ENCODE measurements around the gene ITPR2. TPM values are rescaled to one million over a fixed set of nuclear protein-coding genes. Genes with fewer than 3 reads are reported as not detected.

Gene ITPR2
- total RNA-seq, 1 donor from 2014 or later, result 74.5 TPM

DNA sequence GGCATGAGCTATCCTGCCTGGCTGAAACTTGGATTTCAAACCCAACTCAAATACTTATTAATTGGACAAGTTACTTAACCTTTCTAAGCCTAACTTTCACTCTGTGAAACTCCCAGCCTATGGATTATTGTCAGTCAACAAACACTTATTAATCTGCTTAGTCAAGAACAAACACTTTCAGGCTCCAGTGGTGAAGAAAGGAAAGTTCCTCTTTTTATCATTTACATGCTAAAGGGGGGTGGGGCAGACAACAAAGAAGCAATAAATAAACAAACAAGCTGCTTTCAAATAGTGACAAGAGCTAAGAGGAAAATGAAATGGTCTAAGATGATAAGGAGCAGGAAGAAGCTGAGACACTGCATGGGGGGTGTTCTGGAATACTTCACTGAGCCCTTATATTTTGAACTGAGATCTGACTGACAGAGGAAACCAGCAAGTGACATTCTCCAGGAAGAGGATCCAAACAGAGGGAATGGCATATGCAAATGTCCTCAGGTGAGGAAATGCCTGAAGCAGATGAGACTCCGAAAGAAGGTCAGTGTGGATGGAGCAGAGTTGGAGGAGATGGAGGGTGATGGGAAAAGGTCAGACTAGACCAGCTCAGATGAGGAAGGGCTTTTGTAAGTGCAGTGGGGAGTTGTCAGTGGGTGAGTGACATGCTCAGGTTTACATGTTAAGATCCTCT lies 259.6 kb downstream of the ITPR2 start:
- ChIA-PET CTCF (no interaction called here), POLR2A (no interaction called here)
- H3K27ac Mint-ChIP-seq, result no peak overlapping the region

DNA sequence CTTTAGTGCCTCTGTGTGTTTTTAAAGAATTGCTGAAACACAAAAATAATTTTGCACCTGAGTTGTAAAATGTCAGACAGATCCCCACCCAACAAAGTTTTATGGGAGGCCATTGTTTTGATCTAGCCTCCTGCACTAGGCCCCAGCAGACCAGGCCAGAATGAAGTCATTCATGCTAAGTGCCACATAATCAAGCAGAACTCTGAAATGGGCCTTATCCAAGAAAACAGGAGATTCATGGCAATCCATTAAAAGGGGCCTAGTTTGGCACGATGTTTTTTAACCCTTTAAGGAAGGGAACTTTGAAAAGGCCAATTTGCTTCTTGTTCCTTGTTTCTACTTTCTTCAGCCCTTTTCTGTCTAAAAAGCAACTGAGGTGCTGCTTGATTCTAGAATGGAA lies 260.9 kb downstream of the ITPR2 start:
- Mint-ChIP-seq H3K27me3 (no peaks in the 10 kb centered on the region), H3K27ac (no peak overlapping the region), H3K36me3 (ENCODE audit: low read depth) (peaks cover 50% of the 10 kb centered on the region), H3K9me3 (no peaks in the 10 kb centered on the region), H3K4me1 (peaks cover 24% of the 10 kb centered on the region), H3K4me3 (no peak overlapping the region)
- POLR2A ChIA-PET, result no interaction called here
- TF ChIP-seq, protein P1, sequence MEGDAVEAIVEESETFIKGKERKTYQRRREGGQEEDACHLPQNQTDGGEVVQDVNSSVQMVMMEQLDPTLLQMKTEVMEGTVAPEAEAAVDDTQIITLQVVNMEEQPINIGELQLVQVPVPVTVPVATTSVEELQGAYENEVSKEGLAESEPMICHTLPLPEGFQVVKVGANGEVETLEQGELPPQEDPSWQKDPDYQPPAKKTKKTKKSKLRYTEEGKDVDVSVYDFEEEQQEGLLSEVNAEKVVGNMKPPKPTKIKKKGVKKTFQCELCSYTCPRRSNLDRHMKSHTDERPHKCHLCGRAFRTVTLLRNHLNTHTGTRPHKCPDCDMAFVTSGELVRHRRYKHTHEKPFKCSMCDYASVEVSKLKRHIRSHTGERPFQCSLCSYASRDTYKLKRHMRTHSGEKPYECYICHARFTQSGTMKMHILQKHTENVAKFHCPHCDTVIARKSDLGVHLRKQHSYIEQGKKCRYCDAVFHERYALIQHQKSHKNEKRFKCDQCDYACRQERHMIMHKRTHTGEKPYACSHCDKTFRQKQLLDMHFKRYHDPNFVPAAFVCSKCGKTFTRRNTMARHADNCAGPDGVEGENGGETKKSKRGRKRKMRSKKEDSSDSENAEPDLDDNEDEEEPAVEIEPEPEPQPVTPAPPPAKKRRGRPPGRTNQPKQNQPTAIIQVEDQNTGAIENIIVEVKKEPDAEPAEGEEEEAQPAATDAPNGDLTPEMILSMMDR (IDR thresholded peaks at IDR 0.05), result no peak
- no peak for ATAC-seq (ENCODE audit: low read depth)
- intact Hi-C loops (cut with micrococcal nuclease), result no loop called here
- CTCF ChIA-PET, result interaction anchor here (1.1 kb wide), 1 partner anchor 138 kb away, joined by 3 read pairs; no protein-coding TSS in a partner anchor
- no peak for DNase-seq

More for the DNA sequence above, 259.6 kb downstream of the ITPR2 start:
- DNase-seq (no peak), ATAC-seq (ENCODE audit: low read depth) (no peak)
- TF ChIP-seq, protein P1 (IDR thresholded peaks at IDR 0.05), result no peak
- Mint-ChIP-seq H3K4me3 (no peak overlapping the region), H3K36me3 (ENCODE audit: low read depth) (peaks cover 50% of the 10 kb centered on the region), H3K9me3 (no peaks in the 10 kb centered on the region), H3K27me3 (no peaks in the 10 kb centered on the region), H3K4me1 (peaks cover 24% of the 10 kb centered on the region)
- intact Hi-C loops (cut with micrococcal nuclease), result no loop called here

DNA sequence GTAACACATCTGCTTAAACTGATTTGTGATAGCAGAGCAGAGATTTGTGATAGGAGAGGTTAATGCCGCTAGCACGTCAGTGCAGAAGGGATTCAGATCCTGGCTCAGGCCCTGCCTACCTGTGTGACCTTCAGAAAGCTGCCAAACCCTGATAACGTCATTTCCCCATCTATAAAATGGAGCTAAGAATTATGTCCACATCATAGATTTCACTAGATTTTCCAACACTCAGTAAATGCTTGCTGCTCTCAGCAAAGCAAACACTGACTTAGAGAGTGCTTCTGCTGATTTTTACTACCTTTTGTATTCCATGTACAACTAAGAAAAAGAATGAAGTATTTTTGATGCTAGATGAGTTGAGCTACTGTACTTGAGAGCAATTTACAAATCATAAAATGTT lies 261.4 kb downstream of the ITPR2 start:
- TF ChIP-seq, protein P1 (IDR thresholded peaks at IDR 0.05), result no peak
- POLR2A ChIA-PET, result no interaction called here
- no peaks in the 10 kb centered on the region for H3K9me3 Mint-ChIP-seq
- peaks cover 21% of the 10 kb centered on the region for H3K4me1 Mint-ChIP-seq
- H3K27me3 Mint-ChIP-seq, result no peaks in the 10 kb centered on the region
- CTCF ChIA-PET, result interaction anchor here (1.1 kb wide), 1 partner anchor 138 kb away, joined by 3 read pairs; no protein-coding TSS in a partner anchor
- no peak overlapping the region for H3K4me3 Mint-ChIP-seq
- no peak for DNase-seq
- ATAC-seq (ENCODE audit: low read depth), result no peak
- intact Hi-C loops (cut with micrococcal nuclease), result no loop called here
- H3K27ac Mint-ChIP-seq, result no peak overlapping the region
- peaks cover 52% of the 10 kb centered on the region for H3K36me3 Mint-ChIP-seq (ENCODE audit: low read depth)

DNA sequence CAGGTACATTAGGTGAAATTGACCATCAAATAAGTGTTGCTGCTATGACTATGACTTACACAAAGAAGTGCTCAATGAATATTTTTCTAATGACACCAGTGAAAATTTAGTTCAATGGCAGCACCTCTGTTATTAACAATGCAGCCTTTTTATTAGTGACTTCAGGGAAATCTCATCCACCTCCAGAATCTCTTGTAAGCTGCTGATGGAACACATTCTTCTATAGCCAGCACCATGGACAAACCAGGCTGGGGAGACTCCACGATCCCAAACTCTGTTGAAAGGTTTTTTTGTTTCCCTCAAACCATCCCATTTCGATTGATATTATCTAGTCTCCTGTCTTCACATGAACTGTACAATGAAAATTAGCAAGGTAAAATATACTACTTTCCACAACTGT lies 265.9 kb downstream of the ITPR2 start:
- H3K36me3 Mint-ChIP-seq (ENCODE audit: low read depth), result peaks cover 46% of the 10 kb centered on the region
- no peaks in the 10 kb centered on the region for H3K4me1 Mint-ChIP-seq
- no peaks in the 10 kb centered on the region for H3K9me3 Mint-ChIP-seq
- DNase-seq (no peak), ATAC-seq (ENCODE audit: low read depth) (no peak)
- H3K4me3 Mint-ChIP-seq, result no peak overlapping the region
- intact Hi-C loops (cut with micrococcal nuclease), result no loop called here
- TF ChIP-seq, protein P1 (IDR thresholded peaks at IDR 0.05), result no peak
- ChIA-PET POLR2A (no interaction called here), CTCF (no interaction called here)
- H3K27me3 Mint-ChIP-seq, result no peaks in the 10 kb centered on the region
- H3K27ac Mint-ChIP-seq, result no peak overlapping the region

DNA sequence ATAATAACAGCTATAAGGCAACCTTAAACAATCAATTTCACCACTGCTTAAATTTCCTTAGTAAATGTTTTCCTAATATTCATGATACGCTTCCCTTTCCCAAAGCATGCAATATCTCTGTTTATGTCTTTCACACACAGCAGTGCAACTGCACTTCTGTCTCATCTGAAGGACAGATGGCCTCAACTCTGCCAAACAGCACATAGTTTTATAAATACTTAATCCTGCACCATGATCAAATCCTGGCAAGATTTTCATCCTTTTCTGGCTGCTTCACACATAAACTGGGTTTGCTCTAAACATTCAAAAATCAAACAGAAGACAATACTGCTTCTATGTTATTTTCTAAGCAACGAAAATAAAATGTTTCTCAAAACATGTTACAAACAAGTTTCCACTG lies 266.3 kb downstream of the ITPR2 start:
- Mint-ChIP-seq H3K9me3 (no peaks in the 10 kb centered on the region), H3K27ac (no peak overlapping the region), H3K4me3 (no peak overlapping the region), H3K4me1 (no peaks in the 10 kb centered on the region), H3K27me3 (no peaks in the 10 kb centered on the region), H3K36me3 (ENCODE audit: low read depth) (peaks cover 47% of the 10 kb centered on the region)
- ATAC-seq (ENCODE audit: low read depth), result no peak
- ChIA-PET CTCF (no interaction called here), POLR2A (no interaction called here)
- DNase-seq, result no peak
- intact Hi-C loops (cut with micrococcal nuclease), result no loop called here
- TF ChIP-seq, protein P1 (IDR thresholded peaks at IDR 0.05), result no peak

All from activated B cell treated with CpG ODN at 0.5 μM for 24 hours (primary cell).